ENCODE results near the gene BYSL. TPM values are rescaled to one million over a fixed set of nuclear protein-coding genes. Genes with fewer than 3 reads are reported as not detected.

Gene BYSL
- total RNA-seq, 2 experiments from 2014 or later = 56.4 to 59.5 TPM

GRCh38 chr6:41934278-41935192 lies 13.2 kb downstream of the BYSL start:
- ChIA-PET CTCF (interaction anchor here (1.3 to 21.4 kb wide), 5 partner anchors 8 to 154 kb away, joined by 3 to 392 read pairs (median 4); partner anchors contain the start of genes BYSL, MED20, PRICKLE4 and TAF8), POLR2A (interaction anchor here (0.6 to 16.7 kb wide), 8 partner anchors 7 to 147 kb away, joined by 3 to 358 read pairs (median 6); partner anchors contain the start of genes BYSL, CCND3, MED20 and TAF8)
- Mint-ChIP-seq H3K9me3 (no peaks in the 10 kb centered on the region), H3K36me3 (ENCODE audit: low read depth) (peaks cover 75% of the 10 kb centered on the region), H3K27ac (peak overlapping the region; percentile 91), H3K4me1 (ENCODE audit: low read depth) (peaks cover 50% of the 10 kb centered on the region), H3K27me3 (no peaks in the 10 kb centered on the region), H3K4me3 (peak overlapping the region; percentile 90)
- no peak for TF ChIP-seq CTCF (IDR thresholded peaks at IDR 0.05)
- DNase-seq = no peak
- intact Hi-C loops (cut with micrococcal nuclease) = loop anchor here (5.0 kb wide), 1 partner anchor 87 kb away; no protein-coding TSS in a partner anchor
- ATAC-seq = no peak

GRCh38 chr6:41935193-41935574 lies 13.9 kb downstream of the BYSL start:
- ATAC-seq = no peak
- peak overlapping the region; percentile 91 for H3K27ac Mint-ChIP-seq
- POLR2A ChIA-PET = interaction anchor here (0.7 to 16.7 kb wide), 9 partner anchors 9 to 152 kb away, joined by 3 to 358 read pairs (median 5); partner anchors contain the start of genes BYSL, MED20, TAF8 and TOMM6
- CTCF ChIA-PET = interaction anchor here (0.7 to 21.4 kb wide), 12 partner anchors 8 to 154 kb away, joined by 3 to 392 read pairs (median 4); partner anchors contain the start of genes BYSL, MED20, PRICKLE4 and TAF8
- H3K9me3 Mint-ChIP-seq = no peaks in the 10 kb centered on the region
- no peak for DNase-seq
- H3K4me3 Mint-ChIP-seq = peak overlapping the region; percentile 90
- peaks cover 50% of the 10 kb centered on the region for H3K4me1 Mint-ChIP-seq (ENCODE audit: low read depth)
- intact Hi-C loops (cut with micrococcal nuclease) = loop anchor here (5.0 kb wide), 1 partner anchor 88 kb away; no protein-coding TSS in a partner anchor
- no peak for TF ChIP-seq CTCF (IDR thresholded peaks at IDR 0.05)
- peaks cover 78% of the 10 kb centered on the region for H3K36me3 Mint-ChIP-seq (ENCODE audit: low read depth)
- H3K27me3 Mint-ChIP-seq = no peaks in the 10 kb centered on the region

- intact Hi-C loops (cut with micrococcal nuclease) = loop anchor here (2.0 to 5.0 kb wide), 2 partner anchors 88 to 109 kb away; no protein-coding TSS in a partner anchor
- ChIA-PET POLR2A (interaction anchor here (0.6 to 16.7 kb wide), 11 partner anchors 9 to 153 kb away, joined by 3 to 358 read pairs (median 4); partner anchors contain the start of genes BYSL, MED20 and TAF8), CTCF (interaction anchor here (0.6 to 21.4 kb wide), 13 partner anchors 9 to 252 kb away, joined by 3 to 392 read pairs (median 4); partner anchors contain the start of genes BYSL, MED20, TAF8 and TOMM6)
- Mint-ChIP-seq H3K4me1 (ENCODE audit: low read depth) (peaks cover 50% of the 10 kb centered on the region), H3K9me3 (no peaks in the 10 kb centered on the region), H3K4me3 (peak overlapping the region; percentile 90), H3K27ac (peak overlapping the region; percentile 91), H3K36me3 (ENCODE audit: low read depth) (peaks cover 83% of the 10 kb centered on the region), H3K27me3 (no peaks in the 10 kb centered on the region)
- no peak for DNase-seq
- ATAC-seq = peak; percentile 10
- no peak for TF ChIP-seq CTCF (IDR thresholded peaks at IDR 0.05)
Measured at GRCh38 chr6:41935685-41936072, 14.4 kb downstream of the BYSL start.

- Mint-ChIP-seq H3K4me3 (peak overlapping the region; percentile 90), H3K27ac (peak overlapping the region; percentile 91), H3K9me3 (no peaks in the 10 kb centered on the region), H3K4me1 (ENCODE audit: low read depth) (peaks cover 50% of the 10 kb centered on the region), H3K36me3 (ENCODE audit: low read depth) (peaks cover 84% of the 10 kb centered on the region), H3K27me3 (no peaks in the 10 kb centered on the region)
- peak; percentile 86 for TF ChIP-seq CTCF (IDR thresholded peaks at IDR 0.05)
- ChIA-PET CTCF (interaction anchor here (0.6 to 21.4 kb wide), 17 partner anchors 9 to 251 kb away, joined by 3 to 392 read pairs (median 4); partner anchors contain the start of genes BYSL, MED20, TAF8 and TOMM6), POLR2A (interaction anchor here (0.6 to 16.7 kb wide), 13 partner anchors 10 to 153 kb away, joined by 3 to 358 read pairs (median 4); partner anchors contain the start of genes BYSL, MED20 and TAF8)
- intact Hi-C loops (cut with micrococcal nuclease) = loop anchor here (2.0 to 5.0 kb wide), 2 partner anchors 89 to 109 kb away; no protein-coding TSS in a partner anchor
- peak; percentile 83 for ATAC-seq
- peak; percentile 97 for DNase-seq
Measured at GRCh38 chr6:41936073-41936837, 15.0 kb downstream of the BYSL start.

Measured in activated CD8-positive, alpha-beta T cell treated with anti-CD3 and anti-CD28 coated beads for 36 hours (primary cell).